IMR-90 (cell line): ENCODE data around the gene HBZ. TPM values are rescaled to one million over a fixed set of nuclear protein-coding genes. Genes with fewer than 3 reads are reported as not detected.

Experiments
- ATAC-seq: fragments of 200-7000 bp; cut with Tn5 transposase; 2 replicates; pipeline ENCODE4 v1.9.1; 2020; ENCODE audit warnings: low read depth, mild to moderate bottlenecking, moderate library complexity
- BruUV-seq: library from RNA; stranded (reverse); fragments of 400-500 nt; replicated peaks from 2 replicates; lab custom pipeline; 2021; lab: Mats Ljungman, UMichigan
- CTCF ChIA-PET: fragments of 300-600 bp; formaldehyde crosslinking; extraction: SDS; loops from one replicate; lab custom pipeline; 2021; ENCODE audit warnings: antibody characterized with exemption; lab: Yijun Ruan, JAX
- POLR2A ChIA-PET: fragments of 300-600 bp; sonication (Branson Sonifier 250); formaldehyde crosslinking; loops from one replicate; lab custom pipeline; 2022; ENCODE audit warnings: antibody characterized with exemption; ENCODE audit not compliant: unreplicated experiment; lab: Charles Lee
- DNase-seq: peaks from one replicate; pipeline ENCODE4 v3.0.0; 2013
- H2AFZ ChIP-seq: replicated peaks from 2 replicates; pipeline ENCODE3; 2013; ENCODE audit warnings: low read length, mild to moderate bottlenecking; ENCODE audit not compliant: poor library complexity
- H2AK5ac ChIP-seq: 2 replicates; pipeline ENCODE4 v1.6.1; 2013; ENCODE audit warnings: low read depth, low read length, inconsistent platforms
- H2AK9ac ChIP-seq: replicated peaks from 2 replicates; pipeline ENCODE3; 2013; ENCODE audit warnings: mild to moderate bottlenecking, low read depth, low read length, moderate library complexity; ENCODE audit not compliant: poor library complexity
- H2BK120ac ChIP-seq: 2 replicates; pipeline ENCODE4 v1.6.1; 2013; ENCODE audit warnings: low read depth, low read length, inconsistent platforms
- H2BK15ac ChIP-seq: 3 replicates; pipeline ENCODE4 v1.6.1; 2013; ENCODE audit warnings: low read depth, low read length, inconsistent platforms
- H2BK20ac ChIP-seq: 2 replicates; pipeline ENCODE4 v1.6.1; 2013; ENCODE audit warnings: low read depth, mild to moderate bottlenecking, inconsistent platforms, low read length, moderate library complexity
- H2BK5ac ChIP-seq: 2 replicates; pipeline ENCODE4 v1.6.1; 2013; ENCODE audit warnings: mild to moderate bottlenecking, low read depth, low read length, inconsistent platforms; ENCODE audit not compliant: poor library complexity, severe bottlenecking
- H3K14ac ChIP-seq: replicated peaks from 2 replicates; pipeline ENCODE4 v1.6.1; 2013; ENCODE audit warnings: low read depth, low read length, inconsistent platforms
- H3K18ac ChIP-seq: 2 replicates; pipeline ENCODE4 v1.6.1; 2013; ENCODE audit warnings: low read depth, low read length, control low read depth
- H3K23ac ChIP-seq: 2 replicates; pipeline ENCODE4 v1.6.1; 2013; ENCODE audit warnings: low read depth, low read length, inconsistent platforms
- H3K27ac ChIP-seq: 2 replicates; pipeline ENCODE4 v1.5.1; 2013; ENCODE audit warnings: mild to moderate bottlenecking, control low read depth, low read length; ENCODE audit not compliant: insufficient read depth
- H3K27me3 ChIP-seq: 2 replicates; pipeline ENCODE4 v1.6.1; 2013; ENCODE audit warnings: low read length; ENCODE audit not compliant: control insufficient read depth, insufficient read depth
- H3K36me3 ChIP-seq: 2 replicates; pipeline ENCODE4 v1.6.1; 2013; ENCODE audit warnings: low read length, mixed read lengths; ENCODE audit not compliant: control insufficient read depth, insufficient read depth
- H3K4ac ChIP-seq: 2 replicates; pipeline ENCODE4 v1.6.1; 2013; ENCODE audit warnings: low read depth, low read length, inconsistent platforms
- H3K4me1 ChIP-seq: 2 replicates; pipeline ENCODE4 v1.6.1; 2013; ENCODE audit warnings: low read length, mixed read lengths; ENCODE audit not compliant: control insufficient read depth, insufficient read depth
- H3K4me2 ChIP-seq: 2 replicates; pipeline ENCODE4 v1.6.1; 2013; ENCODE audit warnings: low read depth, mild to moderate bottlenecking, control low read depth, low read length, moderate library complexity
- H3K4me3 ChIP-seq: 2 replicates; pipeline ENCODE4 v1.5.1; 2013; ENCODE audit warnings: low read depth, mild to moderate bottlenecking, control low read depth, low read length, moderate library complexity; ENCODE audit not compliant: insufficient read depth
- H3K56ac ChIP-seq: 2 replicates; pipeline ENCODE4 v1.6.1; 2013; ENCODE audit warnings: low read length, inconsistent platforms; ENCODE audit not compliant: insufficient read depth; ENCODE audit errors: extremely low read depth
- H3K79me1 ChIP-seq, 2 experiments: 2 replicates each; pipeline ENCODE4 v1.6.1; 2013; ENCODE audit warnings: low read length in 2 of 2, inconsistent platforms in 1 of 2, low read depth in 1 of 2
- H3K9ac ChIP-seq: 2 replicates; pipeline ENCODE4 v1.6.1; 2013; ENCODE audit warnings: low read depth, low read length, control low read depth
- H3K9me1 ChIP-seq: 2 replicates; pipeline ENCODE4 v1.6.1; 2013; ENCODE audit warnings: low read length, inconsistent platforms; ENCODE audit not compliant: insufficient read depth
- H3K9me3 ChIP-seq: 2 replicates; pipeline ENCODE4 v1.6.1; 2013; ENCODE audit warnings: low read length; ENCODE audit not compliant: control insufficient read depth, insufficient read depth
- H4K20me1 ChIP-seq: 2 replicates; pipeline ENCODE4 v1.6.1; 2013; ENCODE audit warnings: low read length, inconsistent platforms; ENCODE audit not compliant: insufficient read depth
- H4K5ac ChIP-seq: 2 replicates; pipeline ENCODE4 v1.6.1; 2013; ENCODE audit warnings: mild to moderate bottlenecking, low read depth, low read length, control low read depth
- H4K8ac ChIP-seq, 2 experiments: 2 replicates each; pipeline ENCODE4 v1.6.1; 2013; ENCODE audit warnings: low read depth in 2 of 2, low read length in 2 of 2, control low read depth in 1 of 2, inconsistent platforms in 1 of 2
- H4K91ac ChIP-seq: 2 replicates; pipeline ENCODE4 v1.6.1; 2013; ENCODE audit warnings: low read depth, low read length, inconsistent platforms; ENCODE audit not compliant: insufficient read depth
- BHLHE40 ChIP-seq: fragments of 150-350 bp; IDR thresholded peaks from 2 replicates; pipeline ENCODE4 v1.6.1; 2016; ENCODE audit warnings: mild to moderate bottlenecking, low read depth, low read length
- CEBPB ChIP-seq: IDR thresholded peaks from 2 replicates; pipeline ENCODE4 v1.6.1; 2012; ENCODE audit warnings: low read depth, low read length, improper control_type of control experiment
- CHD1 ChIP-seq: IDR thresholded peaks from 2 replicates; pipeline ENCODE4 v1.6.1; 2012; ENCODE audit warnings: low read depth, low read length, improper control_type of control experiment
- MAFK ChIP-seq: IDR thresholded peaks from 2 replicates; pipeline ENCODE4 v1.6.1; 2012; ENCODE audit warnings: low read depth, low read length, improper control_type of control experiment
- NFE2L2 ChIP-seq: fragments of 150-350 bp; IDR thresholded peaks from 2 replicates; pipeline ENCODE4 v1.6.1; 2016; ENCODE audit warnings: low read depth, mild to moderate bottlenecking, low read length
- POLR2A ChIP-seq: IDR thresholded peaks from 2 replicates; pipeline ENCODE4 v1.6.1; 2012; ENCODE audit warnings: mild to moderate bottlenecking, low read depth, low read length
- RAD21 ChIP-seq: IDR thresholded peaks from 2 replicates; pipeline ENCODE4 v1.6.1; 2012; ENCODE audit warnings: low read length, improper control_type of control experiment
- RCOR1 ChIP-seq: IDR thresholded peaks from 2 replicates; pipeline ENCODE4 v1.6.1; 2012; ENCODE audit warnings: mild to moderate bottlenecking, low read length, improper control_type of control experiment; ENCODE audit not compliant: insufficient replicate concordance
- RFX5 ChIP-seq: IDR thresholded peaks from 2 replicates; pipeline ENCODE4 v1.8.0; 2012; ENCODE audit warnings: low read depth, mild to moderate bottlenecking, low read length, moderate library complexity
- USF2 ChIP-seq: fragments of 150-350 bp; IDR thresholded peaks from 2 replicates; pipeline ENCODE4 v1.6.1; 2017; ENCODE audit warnings: mild to moderate bottlenecking, antibody characterized with exemption, low read length, low read depth
- WGBS, 2 experiments: methylation state at CpG; one replicate each; pipeline versions ENCODE4 v1.1.5 to v1.1.7; 2013; ENCODE audit warnings: missing lambda C conversion rate in 2 of 2; ENCODE audit not compliant: insufficient read length in 1 of 2; ENCODE audit errors: extremely low coverage in 2 of 2; 5-methylcytosine and 5-hydroxymethylcytosine counted together
- dilution Hi-C: fragments of 300-500 bp; cut with HindIII; formaldehyde crosslinking; loops from one replicate; pipeline ENCODE4 v1.14.3; 2018; ENCODE audit warnings: low sequenced_read_pairs; ENCODE audit not compliant: unreplicated experiment
- in situ Hi-C: fragments of 300-500 bp; cut with MboI; formaldehyde crosslinking; loops from 3 replicates; pipeline ENCODE4 v1.14.3; 2019; ENCODE audit warnings: low sequenced_read_pairs, inconsistent platforms, mixed read lengths
- intact Hi-C: fragments of 100-400 bp; cut with micrococcal nuclease; formaldehyde crosslinking; loops from 2 replicates; pipeline ENCODE4 v1.10.0; 2022
- polyA plus RNA-seq, 3 experiments: library from polyadenylated mRNA; depleted of rRNA; stranded (reverse); fragments of >200 nt; gene quantifications; 2 replicates each; pipeline ENCODE4 v1.2.3, GENCODE V29; 2012; ENCODE audit warnings: low replicate concordance in 1 of 3
- total RNA-seq: library from RNA; depleted of rRNA; stranded (reverse); fragments of >200 nt; gene quantifications from 2 replicates; pipeline ENCODE4 v1.2.3, GENCODE V29; 2012

HBZ gene
- total and polyA plus RNA-seq, 2 of the 4 experiments (the other 2 are of a cell fraction) = not detected

DNA sequence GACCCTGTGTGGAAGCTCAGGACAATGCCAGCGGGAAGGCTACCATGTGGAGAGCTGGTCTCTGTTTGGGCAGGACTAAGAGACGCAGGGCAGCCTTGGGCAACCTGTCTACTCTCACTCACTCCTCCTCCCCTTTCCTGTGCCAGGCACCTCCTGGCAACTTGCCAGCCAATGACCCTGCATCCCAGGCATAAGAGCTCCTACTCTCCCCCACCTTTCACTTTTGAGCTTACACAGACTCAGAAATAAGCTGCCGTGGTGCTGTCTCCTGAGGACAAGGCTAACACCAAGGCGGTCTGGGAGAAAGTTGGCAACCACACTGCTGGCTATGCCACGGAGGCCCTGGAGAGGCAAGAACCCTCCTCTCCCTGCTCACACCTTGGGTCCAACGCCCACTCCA is 16.0 kb downstream of the HBZ start:
- no peak overlapping the region for H3K4me3 ChIP-seq
- H3K4ac ChIP-seq = no peak overlapping the region
- H2BK20ac ChIP-seq = no peak overlapping the region
- H3K18ac ChIP-seq = no peak overlapping the region
- H3K9me3 ChIP-seq = no peaks in the 10 kb centered on the region; the same call in none of the 2 replicates
- H3K27ac ChIP-seq = no peak overlapping the region
- POLR2A ChIA-PET = no interaction called here
- no CpG with 5 or more reads among the region's 6 CpGs for WGBS, 2 experiments
- no peak overlapping the region for H3K4me2 ChIP-seq
- no peaks in the 10 kb centered on the region; the same call in 1 of the 2 replicates for H3K4me1 ChIP-seq
- H2AK9ac ChIP-seq = no peak overlapping the region
- no peak overlapping the region for H3K56ac ChIP-seq
- in situ Hi-C loops = no loop called here
- H3K14ac ChIP-seq = no peak overlapping the region
- H3K9me1 ChIP-seq = 0 out of 2 replicates have a peak, but pooled peaks cover 4% of the 10 kb centered on the region
- dilution Hi-C loops = no loop called here
- DNase-seq (no peak), ATAC-seq (no peak)
- peaks cover 53% of the 10 kb centered on the region for H3K27me3 ChIP-seq
- BruUV-seq = no TSS peak
- intact Hi-C loops = no loop called here
- no peak overlapping the region for H2BK5ac ChIP-seq
- no peak overlapping the region for H2AFZ ChIP-seq
- TF ChIP-seq USF2 (no peak), CHD1 (no peak), RCOR1 (no peak), BHLHE40 (no peak), CEBPB (no peak), RAD21 (no peak), POLR2A (no peak), RFX5 (no peak), MAFK (no peak), NFE2L2 (no peak)
- H3K36me3 ChIP-seq = no peaks in the 10 kb centered on the region
- H3K9ac ChIP-seq = no peak overlapping the region
- peaks cover 5% of the 10 kb centered on the region for H4K20me1 ChIP-seq
- H3K79me1 ChIP-seq = no peaks in the 10 kb centered on the region
- H4K8ac ChIP-seq = no peak overlapping the region
- no peak overlapping the region for H4K91ac ChIP-seq
- no peak overlapping the region for H2AK5ac ChIP-seq
- H4K5ac ChIP-seq = no peak overlapping the region
- CTCF ChIA-PET = interaction anchor here (2.3 kb wide), 1 partner anchor 61 kb away, joined by 8 read pairs; no protein-coding TSS in a partner anchor
- no peak overlapping the region for H2BK15ac ChIP-seq
- no peak overlapping the region for H2BK120ac ChIP-seq
- no peak overlapping the region for H3K23ac ChIP-seq
